OCI-LY1 (cell line): ENCODE data around the gene FAM83G.

Experiments
- EZH2 ChIP-seq: fragments of 200-600 bp; sonication (generic), shearing (Covaris generic); IDR thresholded peaks from 2 replicates; pipeline ENCODE4 v1.8.0; 2017; ENCODE audit warnings: borderline replicate concordance, mixed run types, mild to moderate bottlenecking, antibody characterized with exemption, low read length, moderate library complexity, mixed read lengths
- TF ChIP-seq, protein P1 (sequence below): fragments of 200-600 bp; sonication (generic), shearing (Covaris generic); IDR thresholded peaks from 2 replicates; pipeline ENCODE4 v1.5.1; 2017; ENCODE audit warnings: mild to moderate bottlenecking, antibody characterized with exemption, low read length, moderate library complexity, mixed read lengths

DNA sequence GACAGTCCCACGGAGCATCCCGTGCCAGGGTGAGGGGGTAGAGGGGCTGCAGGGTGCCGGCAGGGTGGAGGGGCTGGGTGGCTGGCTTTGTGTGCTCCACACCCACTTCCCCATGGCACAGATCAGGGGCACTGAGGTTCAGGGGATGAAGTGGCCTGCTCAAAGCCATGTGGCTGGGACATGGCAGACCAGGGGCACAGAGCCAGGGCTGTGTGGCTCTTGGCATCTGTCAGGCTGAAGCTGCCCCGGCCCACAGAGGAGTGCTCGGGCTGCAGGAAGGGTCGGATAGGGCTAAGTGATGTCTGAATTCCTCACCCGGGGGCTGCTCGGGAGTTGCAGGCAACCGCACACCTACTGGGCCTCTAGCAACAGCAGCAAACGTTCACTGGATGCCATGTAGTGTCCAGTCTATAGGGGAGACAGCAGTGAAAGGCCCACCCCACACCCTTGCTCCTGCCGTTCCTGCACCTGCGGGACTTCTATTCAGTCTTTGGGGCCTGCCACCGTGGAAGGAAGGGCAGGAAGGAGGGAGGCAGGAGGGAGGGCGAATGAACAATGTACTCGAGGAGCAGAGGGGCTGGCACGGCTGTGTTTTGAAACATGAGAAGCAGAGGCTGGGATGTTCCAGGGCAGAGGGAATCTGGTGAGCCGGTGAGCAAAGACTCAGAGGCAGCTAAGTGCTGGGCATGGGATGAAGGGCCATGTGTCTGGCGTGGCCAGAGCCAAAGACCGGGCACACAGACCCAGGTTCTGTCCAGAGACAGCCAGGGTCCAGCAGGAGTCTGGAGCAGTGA, 37.5 kb downstream of the FAM83G start:
- TF ChIP-seq, protein P1, sequence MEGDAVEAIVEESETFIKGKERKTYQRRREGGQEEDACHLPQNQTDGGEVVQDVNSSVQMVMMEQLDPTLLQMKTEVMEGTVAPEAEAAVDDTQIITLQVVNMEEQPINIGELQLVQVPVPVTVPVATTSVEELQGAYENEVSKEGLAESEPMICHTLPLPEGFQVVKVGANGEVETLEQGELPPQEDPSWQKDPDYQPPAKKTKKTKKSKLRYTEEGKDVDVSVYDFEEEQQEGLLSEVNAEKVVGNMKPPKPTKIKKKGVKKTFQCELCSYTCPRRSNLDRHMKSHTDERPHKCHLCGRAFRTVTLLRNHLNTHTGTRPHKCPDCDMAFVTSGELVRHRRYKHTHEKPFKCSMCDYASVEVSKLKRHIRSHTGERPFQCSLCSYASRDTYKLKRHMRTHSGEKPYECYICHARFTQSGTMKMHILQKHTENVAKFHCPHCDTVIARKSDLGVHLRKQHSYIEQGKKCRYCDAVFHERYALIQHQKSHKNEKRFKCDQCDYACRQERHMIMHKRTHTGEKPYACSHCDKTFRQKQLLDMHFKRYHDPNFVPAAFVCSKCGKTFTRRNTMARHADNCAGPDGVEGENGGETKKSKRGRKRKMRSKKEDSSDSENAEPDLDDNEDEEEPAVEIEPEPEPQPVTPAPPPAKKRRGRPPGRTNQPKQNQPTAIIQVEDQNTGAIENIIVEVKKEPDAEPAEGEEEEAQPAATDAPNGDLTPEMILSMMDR: no peak
- no peak for TF ChIP-seq EZH2
